Measurements from ENCODE around the gene MYCBP2. TPM values are rescaled to one million over a fixed set of nuclear protein-coding genes. Genes with fewer than 3 reads are reported as not detected.

MYCBP2 gene
- total and polyA plus RNA-seq, 8 donors, result 70.4 to 105 (median 79.1) TPM

- Histone ChIP-seq H3K27me3 (no peaks in the 10 kb centered on the region), H3K4me3 (no peak overlapping the region), H3K9me3 (no peaks in the 10 kb centered on the region), H3K27ac (no peak overlapping the region), H3K4me1 (peaks cover 3 to 4% of the 10 kb centered on the region in 2 donors), H3K36me3 (no peaks in the 10 kb centered on the region)
- intact Hi-C loops (cut with DNase I), result no loop called here
- DNase-seq, result no peak
- no peak for ATAC-seq
- TF ChIP-seq, protein P1, sequence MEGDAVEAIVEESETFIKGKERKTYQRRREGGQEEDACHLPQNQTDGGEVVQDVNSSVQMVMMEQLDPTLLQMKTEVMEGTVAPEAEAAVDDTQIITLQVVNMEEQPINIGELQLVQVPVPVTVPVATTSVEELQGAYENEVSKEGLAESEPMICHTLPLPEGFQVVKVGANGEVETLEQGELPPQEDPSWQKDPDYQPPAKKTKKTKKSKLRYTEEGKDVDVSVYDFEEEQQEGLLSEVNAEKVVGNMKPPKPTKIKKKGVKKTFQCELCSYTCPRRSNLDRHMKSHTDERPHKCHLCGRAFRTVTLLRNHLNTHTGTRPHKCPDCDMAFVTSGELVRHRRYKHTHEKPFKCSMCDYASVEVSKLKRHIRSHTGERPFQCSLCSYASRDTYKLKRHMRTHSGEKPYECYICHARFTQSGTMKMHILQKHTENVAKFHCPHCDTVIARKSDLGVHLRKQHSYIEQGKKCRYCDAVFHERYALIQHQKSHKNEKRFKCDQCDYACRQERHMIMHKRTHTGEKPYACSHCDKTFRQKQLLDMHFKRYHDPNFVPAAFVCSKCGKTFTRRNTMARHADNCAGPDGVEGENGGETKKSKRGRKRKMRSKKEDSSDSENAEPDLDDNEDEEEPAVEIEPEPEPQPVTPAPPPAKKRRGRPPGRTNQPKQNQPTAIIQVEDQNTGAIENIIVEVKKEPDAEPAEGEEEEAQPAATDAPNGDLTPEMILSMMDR (IDR thresholded peaks at IDR 0.05), result no peak
Measured at GRCh38 chr13:77333594-77333993, 6.7 kb upstream of the MYCBP2 start.

GRCh38 chr13:77331421-77331820 is 4.5 kb upstream of the MYCBP2 start:
- Histone ChIP-seq H3K4me1 (peaks cover 4 to 18% of the 10 kb centered on the region in 2 donors), H3K36me3 (no peaks in the 10 kb centered on the region), H3K4me3 (no peak overlapping the region), H3K9me3 (no peaks in the 10 kb centered on the region), H3K27ac (no peak overlapping the region), H3K27me3 (no peaks in the 10 kb centered on the region)
- intact Hi-C loops (cut with DNase I), result no loop called here
- no peak for ATAC-seq
- DNase-seq, result no peak
- TF ChIP-seq, protein P1 (IDR thresholded peaks at IDR 0.05), result no peak

- H3K27ac ChIP-seq, result peak overlapping the region; percentile 95 to 96
- ATAC-seq, result peak; percentile 1
- H3K9me3 ChIP-seq, result no peaks in the 10 kb centered on the region
- TF ChIP-seq, protein P1 (IDR thresholded peaks at IDR 0.05), result no peak
- no peaks in the 10 kb centered on the region for H3K27me3 ChIP-seq
- no peaks in the 10 kb centered on the region for H3K36me3 ChIP-seq
- intact Hi-C loops (cut with DNase I), result no loop called here
- peak overlapping the region; percentile 70 to 71 for H3K4me3 ChIP-seq
- no peak for DNase-seq
- peaks cover 4 to 21% of the 10 kb centered on the region in 2 donors for H3K4me1 ChIP-seq
Measured at GRCh38 chr13:77329911-77330584, 3.2 kb upstream of the MYCBP2 start.

- intact Hi-C loops (cut with DNase I), result no loop called here
- Histone ChIP-seq H3K27me3 (no peaks in the 10 kb centered on the region), H3K27ac (peak overlapping the region; percentile 95 to 96), H3K9me3 (no peaks in the 10 kb centered on the region), H3K4me1 (peaks cover 4 to 28% of the 10 kb centered on the region in 2 donors), H3K4me3 (peak overlapping the region; percentile 70 to 71), H3K36me3 (no peaks in the 10 kb centered on the region)
- DNase-seq (peak; percentile 90 to 95 (median 92)), ATAC-seq (peak; percentile 83)
- TF ChIP-seq, protein P1 (IDR thresholded peaks at IDR 0.05), result no peak
Measured at GRCh38 chr13:77329133-77329910, 2.4 kb upstream of the MYCBP2 start.

DNA sequence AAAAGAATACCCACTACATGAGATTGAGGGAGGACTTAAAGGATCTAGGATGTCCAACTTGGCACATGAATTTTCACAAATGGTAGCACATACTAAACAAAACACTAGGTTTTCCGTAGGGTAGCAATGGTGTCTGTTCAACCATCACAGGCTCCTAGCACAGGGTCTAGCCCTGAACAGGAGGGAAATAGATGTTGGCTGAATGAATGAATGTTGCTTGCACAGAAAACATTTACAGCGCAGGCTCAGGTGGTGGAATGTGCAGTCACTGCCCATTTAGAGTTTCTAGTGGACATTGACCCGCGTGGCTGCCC is 1.9 kb upstream of the MYCBP2 start:
- ATAC-seq (no peak), DNase-seq (no peak)
- no peaks in the 10 kb centered on the region for H3K9me3 ChIP-seq
- peak overlapping the region; percentile 70 to 71 for H3K4me3 ChIP-seq
- TF ChIP-seq, protein P1 (IDR thresholded peaks at IDR 0.05), result no peak
- H3K36me3 ChIP-seq, result no peaks in the 10 kb centered on the region
- peak overlapping the region; percentile 95 to 96 for H3K27ac ChIP-seq
- intact Hi-C loops (cut with DNase I), result no loop called here
- no peaks in the 10 kb centered on the region for H3K27me3 ChIP-seq
- peaks cover 4 to 34% of the 10 kb centered on the region in 2 donors for H3K4me1 ChIP-seq
